Endothelial cell of hepatic sinusoid (primary cell): ENCODE data around the gene TIE1.

ENCODE experiments used
- in situ Hi-C: cut with HindIII; loops from 2 replicates; pipeline ENCODE4 v1.10.0; 2017; ENCODE audit warnings: low sequenced_read_pairs

TIE1 gene

GRCh38 chr1:43292216-43292615 lies 8.6 kb upstream of the TIE1 start:
- in situ Hi-C loops = no loop called here

GRCh38 chr1:43292679-43293078 lies 8.1 kb upstream of the TIE1 start:
- in situ Hi-C loops = no loop called here

GRCh38 chr1:43293176-43293575 lies 7.6 kb upstream of the TIE1 start:
- in situ Hi-C loops = no loop called here

- in situ Hi-C loops = no loop called here
These were observed 6.7 kb upstream of the TIE1 start for GRCh38 chr1:43293896-43294760.

GRCh38 chr1:43294761-43295160 lies 6.0 kb upstream of the TIE1 start:
- in situ Hi-C loops = no loop called here

GRCh38 chr1:43296207-43296606 lies 4.6 kb upstream of the TIE1 start:
- in situ Hi-C loops = no loop called here

- in situ Hi-C loops = no loop called here
These were observed 2.7 kb upstream of the TIE1 start for GRCh38 chr1:43298055-43298454.

GRCh38 chr1:43299101-43299500 lies 1.7 kb upstream of the TIE1 start:
- in situ Hi-C loops = no loop called here

- in situ Hi-C loops = loop anchor here (5.0 kb wide), 1 partner anchor 70 kb away; no protein-coding TSS in a partner anchor
These were observed 1.4 kb downstream of the TIE1 start for GRCh38 chr1:43302201-43302600.

- in situ Hi-C loops = loop anchor here (5.0 kb wide), 1 partner anchor 69 kb away; no protein-coding TSS in a partner anchor
These were observed 2.1 kb downstream of the TIE1 start for GRCh38 chr1:43302721-43303470.

GRCh38 chr1:43303471-43304313 lies 2.9 kb downstream of the TIE1 start:
- in situ Hi-C loops = loop anchor here (5.0 kb wide), 1 partner anchor 69 kb away; no protein-coding TSS in a partner anchor

GRCh38 chr1:43304314-43304681 lies 3.5 kb downstream of the TIE1 start:
- in situ Hi-C loops = loop anchor here (5.0 kb wide), 1 partner anchor 68 kb away; no protein-coding TSS in a partner anchor

- in situ Hi-C loops = loop anchor here (5.0 kb wide), 1 partner anchor 67 kb away; no protein-coding TSS in a partner anchor
These were observed 4.1 kb downstream of the TIE1 start for GRCh38 chr1:43304771-43305300.

GRCh38 chr1:43305461-43305860 lies 4.7 kb downstream of the TIE1 start:
- in situ Hi-C loops = no loop called here

- in situ Hi-C loops = no loop called here
These were observed 5.3 kb downstream of the TIE1 start for GRCh38 chr1:43305926-43306687.

- in situ Hi-C loops = no loop called here
These were observed 6.1 kb downstream of the TIE1 start for GRCh38 chr1:43306688-43307457.

GRCh38 chr1:43307458-43308158 lies 6.8 kb downstream of the TIE1 start:
- in situ Hi-C loops = no loop called here

GRCh38 chr1:43308635-43309404 lies 8.0 kb downstream of the TIE1 start:
- in situ Hi-C loops = no loop called here
